Stimulated activated CD4-positive, alpha-beta T cell treated with anti-CD3 and anti-CD28 coated beads, Interleukin-4, amount 100 ng/mL, for 48 hours (primary cell): Measurements from ENCODE around the gene RAD51B.
"Not testable (repeated sequence)": the region's sequence is repeated elsewhere in the genome, so short reads cannot be mapped to it uniquely, and the experiment has no call there.

Experiments used
- DNase-seq, 2 donors: peaks; one replicate each; pipeline ENCODE4 v3.0.0-alpha.2; 2020; ENCODE audit warnings: low read depth in 2 of 2

The RAD51B gene

GRCh38 chr14:68020493-68020892, 200.9 kb downstream of the RAD51B start:
- DNase-seq: no peak

GRCh38 chr14:68020999-68021663, 201.6 kb downstream of the RAD51B start:
- no peak for DNase-seq

- no peak for DNase-seq
These were observed 207.7 kb downstream of the RAD51B start for GRCh38 chr14:68027276-68027675.

GRCh38 chr14:68028075-68028474, 208.5 kb downstream of the RAD51B start:
- no peak for DNase-seq

- DNase-seq: not testable (repeated sequence)
These were observed 211.4 kb downstream of the RAD51B start for GRCh38 chr14:68031011-68031410.

- DNase-seq: no peak
These were observed 212.6 kb downstream of the RAD51B start for GRCh38 chr14:68032154-68032553.

GRCh38 chr14:68033336-68033932, 213.9 kb downstream of the RAD51B start:
- no peak for DNase-seq

- no peak for DNase-seq
These were observed 215.3 kb downstream of the RAD51B start for GRCh38 chr14:68034896-68035295.

GRCh38 chr14:68036202-68036601, 216.6 kb downstream of the RAD51B start:
- no peak for DNase-seq

- DNase-seq: no peak
These were observed 220.0 kb downstream of the RAD51B start for GRCh38 chr14:68039593-68039992.

- DNase-seq: no peak
These were observed 221.2 kb downstream of the RAD51B start for GRCh38 chr14:68040633-68041369.

GRCh38 chr14:68041876-68042354, 222.3 kb downstream of the RAD51B start:
- DNase-seq: no peak

- no peak for DNase-seq
These were observed 223.1 kb downstream of the RAD51B start for GRCh38 chr14:68042586-68043210.

- DNase-seq: no peak
These were observed 224.2 kb downstream of the RAD51B start for GRCh38 chr14:68043752-68044151.

- DNase-seq: no peak
These were observed 228.3 kb downstream of the RAD51B start for GRCh38 chr14:68047906-68048305.

- DNase-seq: not testable (repeated sequence)
These were observed 229.2 kb downstream of the RAD51B start for GRCh38 chr14:68048815-68049214.

GRCh38 chr14:68050177-68050576, 230.6 kb downstream of the RAD51B start:
- DNase-seq: no peak

GRCh38 chr14:68051146-68051545, 231.6 kb downstream of the RAD51B start:
- DNase-seq: no peak

GRCh38 chr14:68060198-68060597, 240.6 kb downstream of the RAD51B start:
- DNase-seq: no peak

- no peak for DNase-seq
These were observed 243.1 kb downstream of the RAD51B start for GRCh38 chr14:68062651-68063050.

GRCh38 chr14:68065322-68065721, 245.7 kb downstream of the RAD51B start:
- no peak for DNase-seq

- no peak for DNase-seq
These were observed 255.3 kb downstream of the RAD51B start for GRCh38 chr14:68074765-68075381.
